Activated naive CD8-positive, alpha-beta T cell treated with anti-CD3 and anti-CD28 coated beads, Interleukin-2, amount 50 U/mL, for 24 hours (primary cell): ENCODE results near the gene SURF4.

Source experiments
- ATAC-seq: fragments of 150-1000 bp; cut with Tn5 transposase; one replicate; pipeline ENCODE4 v1.10.0; 2021
- DNase-seq: peaks from one replicate; pipeline ENCODE4 v3.0.0; 2021
- H3K27ac Mint-ChIP-seq: one replicate; pipeline ENCODE4 v1.8.0; 2021; ENCODE audit warnings: mild to moderate bottlenecking, mixed read lengths
- H3K27me3 Mint-ChIP-seq: one replicate; pipeline ENCODE4 v1.8.0; 2021; ENCODE audit warnings: mixed read lengths
- H3K36me3 Mint-ChIP-seq: one replicate; pipeline ENCODE4 v1.8.0; 2021; ENCODE audit warnings: low read depth, mixed read lengths
- H3K4me1 Mint-ChIP-seq: one replicate; pipeline ENCODE4 v1.8.0; 2021; ENCODE audit warnings: mixed read lengths
- H3K4me3 Mint-ChIP-seq: one replicate; pipeline ENCODE4 v1.8.0; 2021; ENCODE audit warnings: mild to moderate bottlenecking, moderate library complexity, mixed read lengths
- H3K9me3 Mint-ChIP-seq: one replicate; pipeline ENCODE4 v1.8.0; 2021; ENCODE audit warnings: mixed read lengths

SURF4 gene

DNA sequence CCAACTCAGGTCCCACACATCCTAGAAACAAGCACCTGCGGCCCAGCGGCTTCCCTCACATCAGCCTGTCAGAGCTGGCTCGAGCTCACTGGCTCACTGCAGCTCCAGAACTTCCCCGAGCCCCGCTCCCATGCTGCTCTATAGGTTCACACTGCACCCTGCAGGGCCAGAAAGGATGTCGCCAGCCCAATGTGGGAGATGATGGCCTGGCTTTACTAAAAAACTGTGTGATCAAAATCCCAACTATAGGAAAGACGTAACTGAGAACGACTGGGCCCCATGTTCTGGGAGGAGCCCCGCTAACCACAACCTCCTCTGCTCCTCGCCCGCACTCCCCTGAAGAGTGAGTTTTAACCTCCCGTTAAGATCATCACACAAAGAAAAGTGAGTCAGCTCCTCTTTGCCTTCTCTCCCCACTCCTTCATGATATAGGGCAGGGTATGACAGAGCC, 4.6 kb downstream of the SURF4 start:
- Mint-ChIP-seq H3K4me3 (peak overlapping the region; percentile 82), H3K4me1 (peaks cover 67% of the 10 kb centered on the region), H3K27me3 (no peaks in the 10 kb centered on the region), H3K9me3 (no peaks in the 10 kb centered on the region), H3K27ac (peak overlapping the region; percentile 95), H3K36me3 (peaks cover 69% of the 10 kb centered on the region)
- peak; percentile 78 for DNase-seq
- peak; percentile 84 for ATAC-seq

DNA sequence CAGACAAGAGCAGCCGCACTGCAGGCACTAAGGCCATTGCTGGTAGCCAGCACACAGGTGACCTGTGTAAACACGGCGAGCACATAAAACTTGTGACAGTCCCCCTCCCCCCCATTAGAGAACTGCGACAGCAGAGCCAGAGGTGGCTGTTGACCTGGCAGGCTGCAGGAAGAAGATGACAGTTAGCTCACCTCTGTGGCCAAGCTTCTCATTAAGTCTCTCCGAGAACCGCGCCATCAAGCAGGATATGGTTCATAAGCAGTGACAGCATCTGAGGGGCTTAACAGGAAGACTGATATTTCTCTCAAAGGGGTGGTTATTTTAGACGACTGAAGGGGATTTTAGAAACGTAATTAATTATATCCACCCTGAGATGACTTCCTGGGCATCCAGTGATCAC, 5.2 kb downstream of the SURF4 start:
- ATAC-seq, result peak; percentile 12
- Mint-ChIP-seq H3K4me1 (peaks cover 69% of the 10 kb centered on the region), H3K9me3 (no peaks in the 10 kb centered on the region), H3K27ac (peak overlapping the region; percentile 95), H3K27me3 (no peaks in the 10 kb centered on the region), H3K4me3 (peak overlapping the region; percentile 82), H3K36me3 (peaks cover 75% of the 10 kb centered on the region)
- no peak for DNase-seq

DNA sequence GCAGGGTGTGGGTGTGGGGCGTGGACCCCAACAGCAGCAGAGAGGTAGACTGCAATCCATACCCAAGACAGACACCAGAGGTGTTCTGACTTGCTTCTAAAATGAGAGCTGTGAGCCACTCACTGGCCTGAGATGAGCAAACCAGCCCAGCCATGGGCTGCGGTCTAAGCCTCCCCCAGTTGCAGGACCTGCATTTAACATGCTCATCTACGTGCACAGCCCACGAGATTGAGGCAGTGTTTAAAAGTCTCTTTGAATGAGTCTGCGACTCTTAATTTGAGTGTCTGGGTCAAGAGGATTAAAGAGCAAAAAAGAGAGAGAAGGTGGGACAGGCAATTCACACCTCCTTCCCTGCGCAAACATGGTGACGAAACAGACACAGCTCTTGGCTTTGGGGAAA, 5.9 kb downstream of the SURF4 start:
- DNase-seq, result no peak
- ATAC-seq, result no peak
- H3K4me1 Mint-ChIP-seq, result peaks cover 69% of the 10 kb centered on the region
- H3K27ac Mint-ChIP-seq, result peak overlapping the region; percentile 95
- no peaks in the 10 kb centered on the region for H3K27me3 Mint-ChIP-seq
- H3K9me3 Mint-ChIP-seq, result no peaks in the 10 kb centered on the region
- peak overlapping the region; percentile 82 for H3K4me3 Mint-ChIP-seq
- H3K36me3 Mint-ChIP-seq, result peaks cover 79% of the 10 kb centered on the region

DNA sequence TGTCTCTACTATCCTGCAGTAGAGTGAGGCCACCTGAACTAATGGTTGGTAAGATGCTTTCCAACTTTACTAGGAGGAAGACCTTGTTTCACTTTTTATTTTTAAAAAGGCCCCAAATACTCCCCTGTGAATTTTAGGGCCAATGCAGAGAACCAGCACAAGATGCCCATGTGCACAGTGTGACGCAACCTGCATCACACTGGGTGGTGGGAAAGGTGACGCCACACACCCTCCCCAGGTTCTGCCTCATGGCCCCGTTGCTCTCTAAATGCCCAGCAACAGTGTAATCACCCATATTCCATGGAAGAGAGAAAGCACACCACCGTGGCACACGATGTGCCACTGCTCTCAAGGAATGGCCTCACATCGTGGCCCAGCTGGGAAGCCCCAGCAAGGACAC, 6.4 kb downstream of the SURF4 start:
- H3K36me3 Mint-ChIP-seq, result peaks cover 74% of the 10 kb centered on the region
- DNase-seq (no peak), ATAC-seq (no peak)
- peak overlapping the region; percentile 95 for H3K27ac Mint-ChIP-seq
- no peaks in the 10 kb centered on the region for H3K9me3 Mint-ChIP-seq
- H3K4me1 Mint-ChIP-seq, result peaks cover 65% of the 10 kb centered on the region
- no peaks in the 10 kb centered on the region for H3K27me3 Mint-ChIP-seq
- H3K4me3 Mint-ChIP-seq, result peak overlapping the region; percentile 82

DNA sequence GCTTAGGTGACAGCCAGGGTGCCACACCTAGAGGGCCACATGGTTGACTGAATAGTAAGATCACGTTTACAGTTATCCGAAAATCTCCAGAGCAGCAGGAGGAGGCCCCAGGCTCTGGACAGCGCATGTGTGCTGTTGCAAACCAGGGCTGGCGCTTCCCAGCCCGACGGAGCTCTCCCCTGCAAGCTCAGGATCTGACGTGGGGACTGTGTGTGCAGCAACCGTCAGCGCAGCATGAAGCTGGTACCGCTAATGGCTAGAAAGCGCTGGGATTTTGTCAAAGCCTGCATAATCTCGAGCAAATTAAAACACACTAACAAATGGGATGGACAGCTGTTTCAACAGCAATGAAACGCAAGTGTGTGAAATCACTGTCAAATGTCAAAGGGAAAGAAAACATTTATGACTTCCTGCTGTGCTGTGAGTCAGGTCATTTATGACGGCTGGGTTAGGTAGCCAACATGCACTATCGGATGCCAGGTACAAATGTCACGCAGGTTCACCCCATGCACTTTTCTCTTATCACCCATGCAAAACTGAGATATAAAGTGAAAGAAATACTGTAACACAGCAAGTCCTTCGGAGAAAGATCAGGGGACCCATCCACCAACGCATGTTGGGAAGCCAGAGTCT, 7.5 kb downstream of the SURF4 start:
- peak overlapping the region; percentile 82 for H3K4me3 Mint-ChIP-seq
- H3K9me3 Mint-ChIP-seq, result no peaks in the 10 kb centered on the region
- peak overlapping the region; percentile 95 for H3K27ac Mint-ChIP-seq
- peaks cover 58% of the 10 kb centered on the region for H3K4me1 Mint-ChIP-seq
- DNase-seq (no peak), ATAC-seq (no peak)
- no peaks in the 10 kb centered on the region for H3K27me3 Mint-ChIP-seq
- H3K36me3 Mint-ChIP-seq, result peaks cover 77% of the 10 kb centered on the region

DNA sequence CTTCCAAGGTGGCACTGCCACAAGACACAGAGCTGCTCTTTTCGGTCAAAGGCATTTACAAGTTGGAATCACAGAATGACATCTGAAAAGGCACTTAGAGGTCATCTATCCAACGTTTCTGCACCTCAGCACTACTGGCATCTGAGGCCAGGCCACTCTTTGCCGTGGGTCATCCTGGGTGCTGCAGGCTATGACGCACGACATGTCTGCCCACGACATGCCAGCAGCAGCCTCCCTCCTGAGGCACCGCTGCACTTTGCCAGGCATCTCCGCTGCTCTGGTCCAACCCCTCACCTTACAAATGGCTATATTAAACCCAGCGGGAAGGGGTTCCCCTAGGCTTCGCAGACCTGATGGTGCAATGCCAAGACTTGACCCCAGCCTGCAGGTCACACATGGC, 8.1 kb downstream of the SURF4 start:
- ATAC-seq, result no peak
- H3K27ac Mint-ChIP-seq, result no peak overlapping the region

DNA sequence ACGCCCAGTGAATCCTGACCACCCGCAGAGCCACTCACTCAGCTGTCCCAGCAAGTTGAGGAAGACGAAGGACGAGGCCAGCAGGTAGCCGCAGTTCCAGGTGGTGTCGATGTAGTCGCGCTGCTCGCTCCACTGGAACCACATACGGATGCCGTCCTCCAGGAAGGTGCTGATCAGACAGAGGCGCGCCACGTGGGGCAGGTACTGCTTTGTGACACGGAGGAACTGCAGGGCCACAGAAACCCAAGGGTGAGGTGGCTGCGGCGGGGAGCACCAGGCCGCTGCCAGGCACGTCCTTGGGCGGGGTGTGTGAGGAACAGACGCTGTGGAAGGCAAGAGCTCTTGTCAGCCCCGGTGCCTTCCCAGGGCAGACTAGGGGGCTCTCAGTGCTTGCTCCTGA, 8.6 kb downstream of the SURF4 start:
- Mint-ChIP-seq H3K36me3 (peaks cover 71% of the 10 kb centered on the region), H3K4me1 (peaks cover 47% of the 10 kb centered on the region), H3K4me3 (no peak overlapping the region), H3K9me3 (no peaks in the 10 kb centered on the region), H3K27ac (no peak overlapping the region), H3K27me3 (no peaks in the 10 kb centered on the region)
- ATAC-seq, result no peak
- no peak for DNase-seq

More for the DNA sequence above, 8.1 kb downstream of the SURF4 start:
- no peak for DNase-seq
- H3K4me1 Mint-ChIP-seq, result peaks cover 52% of the 10 kb centered on the region
- no peaks in the 10 kb centered on the region for H3K9me3 Mint-ChIP-seq
- no peaks in the 10 kb centered on the region for H3K27me3 Mint-ChIP-seq
- peaks cover 76% of the 10 kb centered on the region for H3K36me3 Mint-ChIP-seq
- no peak overlapping the region for H3K4me3 Mint-ChIP-seq

DNA sequence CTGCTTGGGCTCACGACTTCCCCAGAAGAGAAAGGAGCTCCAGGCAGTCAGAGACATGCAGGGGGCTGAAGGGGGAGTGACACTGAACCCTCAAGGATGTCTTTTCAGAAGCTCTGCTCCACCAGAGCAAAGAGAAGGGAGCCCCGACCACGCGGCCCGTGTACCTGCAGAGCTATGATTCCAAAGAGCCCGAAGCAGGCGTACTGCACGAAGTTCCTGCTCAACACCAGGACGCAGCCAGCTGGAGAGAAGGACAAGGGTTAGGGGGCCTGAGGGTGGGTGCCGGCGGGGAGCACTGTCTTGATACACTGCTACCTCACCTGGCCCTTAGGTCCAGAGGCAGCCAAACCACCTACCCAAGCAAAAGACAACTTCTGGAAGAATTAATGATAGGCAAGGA, 9.4 kb downstream of the SURF4 start:
- H3K36me3 Mint-ChIP-seq, result peaks cover 74% of the 10 kb centered on the region
- H3K27me3 Mint-ChIP-seq, result no peaks in the 10 kb centered on the region
- H3K9me3 Mint-ChIP-seq, result no peaks in the 10 kb centered on the region
- H3K4me1 Mint-ChIP-seq, result peaks cover 46% of the 10 kb centered on the region
- no peak overlapping the region for H3K27ac Mint-ChIP-seq
- ATAC-seq, result no peak
- H3K4me3 Mint-ChIP-seq, result no peak overlapping the region
- no peak for DNase-seq

DNA sequence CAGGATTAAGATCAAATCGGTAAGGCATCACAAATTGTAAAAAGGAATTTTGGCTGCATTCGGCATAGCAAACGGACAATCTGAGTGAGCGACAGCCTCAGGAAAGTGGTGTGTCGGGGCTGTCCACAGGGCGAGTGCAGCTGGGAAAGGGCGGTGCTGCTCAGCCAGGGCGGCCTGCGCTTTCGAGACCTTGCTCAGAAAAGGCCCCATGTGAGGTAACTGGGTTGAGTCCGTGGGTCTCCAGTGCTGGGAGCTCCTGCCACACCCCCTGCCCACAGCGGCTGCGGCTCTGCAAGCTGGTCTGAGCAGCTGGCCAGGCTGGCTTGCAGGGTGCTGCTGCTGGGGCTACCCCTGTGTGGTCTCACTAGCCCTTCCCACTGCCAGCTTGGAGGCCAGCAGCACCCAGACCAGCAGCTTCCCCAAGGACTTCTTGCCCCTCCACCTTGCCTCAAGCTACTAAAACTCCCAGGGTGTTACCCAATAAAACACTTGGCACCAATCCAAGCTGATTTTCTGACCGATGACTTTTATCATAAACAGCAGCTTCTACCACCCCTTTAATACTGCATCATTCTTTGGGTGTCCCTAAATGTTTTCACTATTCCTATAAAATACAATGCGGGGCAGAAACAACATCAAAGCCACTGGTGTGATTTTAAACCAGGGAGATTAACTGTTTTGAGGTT, 13.4 kb downstream of the SURF4 start:
- H3K9me3 Mint-ChIP-seq, result no peaks in the 10 kb centered on the region

DNA sequence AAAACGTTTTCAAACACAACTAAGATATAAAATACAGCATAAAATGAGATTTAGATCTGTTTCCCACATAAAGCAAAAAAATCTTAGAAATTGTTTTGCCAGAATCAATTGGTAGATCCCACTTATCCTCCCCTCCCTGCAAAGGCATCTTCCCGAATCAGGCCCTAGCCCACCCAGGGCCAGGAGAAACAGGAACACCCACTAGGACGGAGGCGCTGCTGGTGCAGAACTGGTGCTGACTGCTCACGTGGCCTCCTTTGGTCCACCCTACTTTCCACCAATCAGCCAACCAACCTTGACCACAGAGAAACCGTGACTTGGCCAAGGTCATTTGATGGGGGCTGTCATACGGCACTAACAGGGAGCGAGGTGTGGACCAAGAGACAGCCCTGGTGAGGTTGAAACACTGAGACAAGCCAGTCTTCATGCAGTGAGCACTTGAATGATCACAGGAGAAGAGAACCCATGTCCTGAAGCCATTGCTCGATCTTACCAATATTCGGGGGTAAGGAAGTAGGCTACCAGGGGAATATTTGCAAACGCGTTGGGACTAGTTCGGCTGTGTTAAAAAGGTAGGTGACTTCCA, 14.3 kb downstream of the SURF4 start:
- Mint-ChIP-seq H3K36me3 (peaks cover 51% of the 10 kb centered on the region), H3K27me3 (no peaks in the 10 kb centered on the region), H3K4me1 (peaks cover 46% of the 10 kb centered on the region), H3K27ac (peak overlapping the region; percentile 77), H3K9me3 (no peaks in the 10 kb centered on the region), H3K4me3 (no peak overlapping the region)
- ATAC-seq (no peak), DNase-seq (no peak)

More for the DNA sequence above, 13.4 kb downstream of the SURF4 start:
- Mint-ChIP-seq H3K36me3 (peaks cover 55% of the 10 kb centered on the region), H3K4me3 (no peak overlapping the region), H3K4me1 (peaks cover 43% of the 10 kb centered on the region), H3K27me3 (no peaks in the 10 kb centered on the region), H3K27ac (peak overlapping the region; percentile 52)
- DNase-seq (no peak), ATAC-seq (no peak)

DNA sequence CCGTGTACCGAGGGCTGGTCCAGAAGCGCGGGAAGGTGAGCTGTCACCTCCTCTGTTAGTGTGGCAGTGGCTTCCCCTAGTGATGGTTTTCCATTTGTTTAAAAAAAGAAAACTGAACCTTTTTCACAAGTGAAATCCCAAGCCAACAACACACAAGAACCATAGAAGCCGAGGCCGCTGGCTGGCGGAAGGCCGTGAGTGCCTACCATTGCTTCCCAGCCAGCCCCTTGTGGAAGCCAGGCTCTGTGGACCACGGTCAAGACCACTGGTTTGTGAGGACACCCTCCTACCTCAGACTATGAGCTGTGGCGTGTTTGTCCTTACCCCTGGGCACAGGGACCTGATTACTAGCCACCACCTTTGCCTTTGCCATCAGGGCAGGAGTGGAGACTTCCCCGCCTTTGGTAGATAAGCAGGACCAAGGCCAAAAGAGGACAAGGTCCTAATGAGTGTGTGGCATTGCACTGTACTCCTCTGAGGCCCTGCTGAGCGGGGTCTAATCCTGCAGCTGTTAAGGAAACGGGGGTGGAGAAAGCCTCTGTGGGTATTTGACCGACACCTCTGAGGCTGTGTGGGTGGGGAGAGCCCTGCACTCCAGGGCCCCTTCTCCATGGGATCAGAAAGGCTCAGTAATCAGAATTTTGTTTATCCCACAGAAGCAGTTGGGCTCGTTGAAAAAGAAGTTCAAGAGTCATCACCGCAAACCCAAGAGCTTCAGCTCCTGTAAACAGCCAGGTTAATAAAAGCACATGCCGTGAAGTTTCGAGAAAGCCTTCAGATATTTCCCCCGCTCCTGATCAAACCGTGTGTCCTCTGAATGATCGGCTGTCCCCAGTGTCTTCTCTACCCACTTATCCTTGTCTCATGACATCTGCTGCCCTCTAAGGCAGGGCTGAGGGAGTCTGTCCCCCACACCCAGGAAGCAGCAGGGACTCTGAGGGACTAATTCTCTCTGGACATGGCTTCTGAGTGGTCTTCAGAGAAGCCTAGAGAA, 15.2 kb downstream of the SURF4 start:
- H3K9me3 Mint-ChIP-seq, result no peaks in the 10 kb centered on the region
- ATAC-seq (peak; percentile 19), DNase-seq (no peak)
- H3K27ac Mint-ChIP-seq, result peak overlapping the region; percentile 77
- no peaks in the 10 kb centered on the region for H3K27me3 Mint-ChIP-seq
- no peak overlapping the region for H3K4me3 Mint-ChIP-seq
- peaks cover 44% of the 10 kb centered on the region for H3K4me1 Mint-ChIP-seq
- peaks cover 42% of the 10 kb centered on the region for H3K36me3 Mint-ChIP-seq

DNA sequence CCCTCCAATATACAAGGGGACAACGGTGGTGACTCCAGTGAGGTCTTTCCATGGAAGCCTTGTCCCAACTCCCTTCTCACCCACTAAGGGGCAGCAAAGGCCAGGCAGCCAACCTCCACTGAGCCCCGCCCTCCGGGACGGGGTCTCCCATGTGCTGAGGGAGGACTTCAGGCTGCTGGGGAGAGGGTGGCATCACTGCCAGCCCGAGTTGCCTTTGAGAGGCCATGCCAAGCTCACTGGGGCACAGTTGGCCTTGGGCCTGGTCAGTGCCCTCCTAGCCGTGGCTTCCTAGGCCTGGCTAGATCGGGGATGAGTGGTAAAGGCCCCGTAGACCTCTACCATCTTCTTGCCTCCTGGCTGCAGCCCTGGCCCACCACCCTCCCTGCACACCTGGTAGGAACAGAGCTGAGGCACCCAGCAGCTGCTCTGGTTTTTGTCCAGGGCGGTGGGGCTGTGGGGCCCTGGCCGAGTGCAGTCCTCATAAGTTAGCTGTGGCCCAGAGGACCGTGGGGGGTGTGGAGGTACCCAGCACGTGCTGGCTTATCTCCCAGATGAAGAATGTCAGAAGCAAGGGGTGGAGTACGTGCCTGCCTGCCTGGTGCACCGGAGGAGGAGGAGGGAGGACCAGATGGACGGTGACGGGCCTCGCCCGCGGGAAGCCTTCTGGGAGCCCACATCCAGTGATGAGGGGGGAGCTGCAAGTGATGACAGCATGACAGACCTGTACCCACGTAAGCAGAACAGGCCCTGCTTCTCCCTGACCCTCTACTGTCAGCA, 16.3 kb downstream of the SURF4 start:
- Mint-ChIP-seq H3K36me3 (peaks cover 35% of the 10 kb centered on the region), H3K4me3 (peak overlapping the region; percentile 32), H3K27ac (peak overlapping the region; percentile 53), H3K27me3 (no peaks in the 10 kb centered on the region), H3K9me3 (no peaks in the 10 kb centered on the region), H3K4me1 (peaks cover 50% of the 10 kb centered on the region)
- DNase-seq, result no peak
- no peak for ATAC-seq

DNA sequence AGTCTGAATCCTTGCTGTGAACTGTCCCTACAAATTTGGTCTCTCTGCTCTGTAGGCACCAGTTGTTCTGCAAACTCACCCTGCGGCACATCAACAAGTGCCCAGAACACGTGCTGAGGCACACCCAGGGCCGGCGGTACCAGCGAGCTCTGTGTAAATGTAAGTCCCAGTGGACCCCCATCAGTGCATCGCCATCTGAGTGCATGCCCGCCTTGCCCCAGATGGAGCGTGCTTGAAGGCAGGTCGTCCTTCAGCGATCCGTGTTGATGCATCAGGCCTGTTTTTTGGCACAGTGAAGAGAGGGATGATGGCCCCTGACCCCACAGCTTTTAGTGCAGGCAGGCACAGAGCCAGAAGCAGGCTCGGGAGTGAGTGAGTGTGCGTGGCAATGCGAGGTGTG, 18.2 kb downstream of the SURF4 start:
- no peaks in the 10 kb centered on the region for H3K27me3 Mint-ChIP-seq
- H3K4me1 Mint-ChIP-seq, result peaks cover 52% of the 10 kb centered on the region
- H3K4me3 Mint-ChIP-seq, result peak overlapping the region; percentile 79
- peaks cover 23% of the 10 kb centered on the region for H3K36me3 Mint-ChIP-seq
- ATAC-seq (no peak), DNase-seq (no peak)
- no peaks in the 10 kb centered on the region for H3K9me3 Mint-ChIP-seq
- H3K27ac Mint-ChIP-seq, result no peak overlapping the region
